Activated CD4-positive, alpha-beta T cell treated with anti-CD3 and anti-CD28 coated beads for 24 hours (primary cell): Measurements from ENCODE around the gene NUP153.
"Not testable (repeated sequence)": the region's sequence is repeated elsewhere in the genome, so short reads cannot be mapped to it uniquely, and the experiment has no call there.

Source experiments
- DNase-seq, 2 donors: peaks; one replicate each; pipeline ENCODE4 v3.0.0-alpha.2; 2020; ENCODE audit warnings: low read depth in 2 of 2

Gene NUP153

GRCh38 chr6:17706580-17707370 is at the start of gene NUP153:
TSS of gene NUP153 (minus strand) at chr6:17706925. CDS start at chr6:17706387, 538 bp downstream.
- DNase-seq: peak; percentile 99

GRCh38 chr6:17754254-17754653 is 47.5 kb upstream of the NUP153 start:
- no peak for DNase-seq

- not testable (repeated sequence) for DNase-seq
These were observed 38.6 kb upstream of the NUP153 start for GRCh38 chr6:17745324-17745723.

- not testable (repeated sequence) for DNase-seq
These were observed 38.1 kb upstream of the NUP153 start for GRCh38 chr6:17744757-17745308.

GRCh38 chr6:17744019-17744756 is 37.5 kb upstream of the NUP153 start:
- no peak for DNase-seq

GRCh38 chr6:17741507-17741906 is 34.8 kb upstream of the NUP153 start:
- no peak for DNase-seq

- DNase-seq: no peak
These were observed 34.0 kb upstream of the NUP153 start for GRCh38 chr6:17740559-17741220.

GRCh38 chr6:17737704-17738252 is 31.1 kb upstream of the NUP153 start:
- no peak for DNase-seq

GRCh38 chr6:17735311-17735710 is 28.6 kb upstream of the NUP153 start:
- DNase-seq: not testable (repeated sequence)

- no peak for DNase-seq
These were observed 23.5 kb upstream of the NUP153 start for GRCh38 chr6:17730078-17730704.

- no peak for DNase-seq
These were observed 22.7 kb upstream of the NUP153 start for GRCh38 chr6:17729223-17730077.

GRCh38 chr6:17728551-17729222 is 22.0 kb upstream of the NUP153 start:
- no peak for DNase-seq

- DNase-seq: no peak
These were observed 18.4 kb upstream of the NUP153 start for GRCh38 chr6:17725083-17725482.

GRCh38 chr6:17724341-17724740 is 17.6 kb upstream of the NUP153 start:
- DNase-seq: no peak

GRCh38 chr6:17721671-17722070 is 14.9 kb upstream of the NUP153 start:
- no peak for DNase-seq

- DNase-seq: no peak
These were observed 12.8 kb upstream of the NUP153 start for GRCh38 chr6:17719323-17720041.

- no peak for DNase-seq
These were observed 9.5 kb upstream of the NUP153 start for GRCh38 chr6:17716221-17716620.

- DNase-seq: peak in 1 of 2 donors; percentile 26
These were observed 8.4 kb upstream of the NUP153 start for GRCh38 chr6:17714879-17715851.
